HepG2 (cell line): ENCODE results near the gene SETD1A.
A peak's percentile ranks its signal among the peaks of the same experiment; 100 is the strongest.

ENCODE experiments used
- ARNT ChIP-seq: fragments of 450-650 bp; IDR thresholded peaks from 2 replicates; pipeline ENCODE4 v1.6.1; 2017
- ATF3 ChIP-seq: sonication (generic); formaldehyde crosslinking; IDR thresholded peaks from 2 replicates; pipeline ENCODE4 v1.4.0; 2020; ENCODE audit warnings: missing genetic modification reagents
- CEBPZ ChIP-seq: IDR thresholded peaks from 2 replicates; pipeline ENCODE4 v1.6.1; 2012; ENCODE audit warnings: low read length, improper control_type of control experiment
- CTCF ChIP-seq: sonication (generic); formaldehyde crosslinking; IDR thresholded peaks from 2 replicates; pipeline ENCODE4 v1.5.0; 2020; ENCODE audit warnings: mild to moderate bottlenecking, missing genetic modification reagents, moderate library complexity
- HDAC6 ChIP-seq: fragments of 200-600 bp; sonication (generic); IDR thresholded peaks from 2 replicates; pipeline ENCODE4 v1.7.0; 2017; ENCODE audit warnings: mild to moderate bottlenecking, antibody characterized with exemption, low read length, low read depth
- MAF1 ChIP-seq: sonication (generic); formaldehyde crosslinking; IDR thresholded peaks from 2 replicates; pipeline ENCODE4 v1.5.0; 2020; ENCODE audit warnings: missing genetic modification reagents, borderline replicate concordance
- MAX ChIP-seq: IDR thresholded peaks from 2 replicates; pipeline ENCODE4 v1.6.1; 2012; ENCODE audit warnings: inconsistent platforms
- MAZ ChIP-seq, 2 experiments: sonication (generic) in 1 of 2; formaldehyde crosslinking in 1 of 2; IDR thresholded peaks; 2 replicates each; pipeline versions ENCODE4 v1.5.0 to v1.6.1; 2012 to 2020; ENCODE audit warnings: low read depth in 2 of 2, mild to moderate bottlenecking in 2 of 2, borderline replicate concordance in 1 of 2, improper control_type of control experiment in 1 of 2, low read length in 1 of 2, missing genetic modification reagents in 1 of 2, moderate library complexity in 1 of 2
- MEIS2 ChIP-seq: sonication (generic); formaldehyde crosslinking; IDR thresholded peaks from 2 replicates; pipeline ENCODE4 v1.9.0; 2021; ENCODE audit warnings: mild to moderate bottlenecking, missing genetic modification reagents
- ZHX1 ChIP-seq: sonication (generic); formaldehyde crosslinking; IDR thresholded peaks from 2 replicates; pipeline ENCODE4 v1.8.1; 2022; ENCODE audit warnings: low read depth, mild to moderate bottlenecking, missing genetic modification reagents
- ZNF674 ChIP-seq: sonication (generic); formaldehyde crosslinking; IDR thresholded peaks from 2 replicates; pipeline ENCODE4 v1.5.0; 2020; ENCODE audit warnings: low read depth, mild to moderate bottlenecking, missing genetic modification reagents
- ZNF782 ChIP-seq: sonication (generic); formaldehyde crosslinking; IDR thresholded peaks from 2 replicates; pipeline ENCODE4 v1.4.0; 2020; ENCODE audit warnings: missing genetic modification reagents, mild to moderate bottlenecking, borderline replicate concordance
- ZXDC ChIP-seq: sonication (generic); formaldehyde crosslinking; IDR thresholded peaks from 2 replicates; pipeline ENCODE4 v1.5.0; 2020; ENCODE audit warnings: mild to moderate bottlenecking, missing genetic modification reagents

GRCh38 chr16:30934827-30935557, 22.6 kb upstream of the SETD1A start:
- no peak for TF ChIP-seq MEIS2
- TF ChIP-seq CTCF (CRISPR knock-in tag): peak; percentile 83
- no peak for TF ChIP-seq MAX
- no peak for TF ChIP-seq ATF3 (CRISPR knock-in tag)
- TF ChIP-seq HDAC6: no peak
- no peak for TF ChIP-seq ZNF674 (CRISPR knock-in tag)
- TF ChIP-seq ZXDC (CRISPR knock-in tag): no peak
- no peak for TF ChIP-seq ZHX1 (CRISPR knock-in tag)
- no peak for TF ChIP-seq CEBPZ
- no peak for TF ChIP-seq MAZ (IDR thresholded peaks at IDR 0.05; ENCODE audit: borderline replicate concordance, low read depth, low read length)
- TF ChIP-seq MAZ (CRISPR knock-in tag; IDR thresholded peaks at IDR 0.05; ENCODE audit: low read depth): no peak
- no peak for TF ChIP-seq ZNF782 (CRISPR knock-in tag)
- TF ChIP-seq MAF1: no peak
- TF ChIP-seq ARNT: no peak
